Keratinocyte (primary cell): ENCODE data around the gene KCNJ6.

Experiments
- CTCF ChIP-seq, 3 experiments: IDR thresholded peaks in 1 of 3; conservative IDR thresholded peaks in 1 of 3; optimal IDR thresholded peaks in 1 of 3; 2 replicates in 2 of 3; 3 replicates in 1 of 3; pipeline versions ENCODE3 to v1.5.1; 2011; ENCODE audit warnings: low read length in 3 of 3, mild to moderate bottlenecking in 3 of 3, moderate library complexity in 2 of 3, control low read depth in 1 of 3, inconsistent platforms in 1 of 3; ENCODE audit not compliant: insufficient read depth in 2 of 3; ENCODE audit errors: extremely low read depth in 1 of 3
- EZH2 ChIP-seq: IDR thresholded peaks from one replicate; pipeline ENCODE4 v1.6.1; 2012; ENCODE audit warnings: inconsistent platforms, mild to moderate bottlenecking, low read length, moderate library complexity

GRCh38 chr21:37631319-37632117 lies 284.7 kb downstream of the KCNJ6 start:
- TF ChIP-seq CTCF (optimal IDR thresholded peaks at IDR 0.05 in 1 of 3, IDR thresholded peaks at IDR 0.05 in 1 of 3, conservative IDR thresholded peaks at IDR 0.05 in 1 of 3; ENCODE audit: extremely low read depth in 1 of 3, insufficient read depth in 2 of 3, low read length in 3 of 3) = no peak
- no peak for TF ChIP-seq EZH2
